Tibial nerve (tissue), 4 donors: Measurements from ENCODE around the gene TAS2R43.

Experiments used
- EP300 ChIP-seq, 2 donors: sonication (generic); formaldehyde crosslinking; IDR thresholded peaks; one replicate each; pipeline ENCODE4 v1.6.1; 2017; ENCODE audit warnings: antibody characterized with exemption in 2 of 2, mild to moderate bottlenecking in 1 of 2
- TF ChIP-seq, protein P1 (sequence below), 5 experiments: fragments of 200-600 bp in 3 of 5; fragments of 450-650 bp in 2 of 5; sonication (generic) in 3 of 5; IDR thresholded peaks; one replicate each; pipeline ENCODE4 v1.5.1; 2016 to 2019; ENCODE audit warnings: antibody characterized with exemption in 5 of 5, mild to moderate bottlenecking in 3 of 5, moderate library complexity in 2 of 5

- TF ChIP-seq, protein P1, sequence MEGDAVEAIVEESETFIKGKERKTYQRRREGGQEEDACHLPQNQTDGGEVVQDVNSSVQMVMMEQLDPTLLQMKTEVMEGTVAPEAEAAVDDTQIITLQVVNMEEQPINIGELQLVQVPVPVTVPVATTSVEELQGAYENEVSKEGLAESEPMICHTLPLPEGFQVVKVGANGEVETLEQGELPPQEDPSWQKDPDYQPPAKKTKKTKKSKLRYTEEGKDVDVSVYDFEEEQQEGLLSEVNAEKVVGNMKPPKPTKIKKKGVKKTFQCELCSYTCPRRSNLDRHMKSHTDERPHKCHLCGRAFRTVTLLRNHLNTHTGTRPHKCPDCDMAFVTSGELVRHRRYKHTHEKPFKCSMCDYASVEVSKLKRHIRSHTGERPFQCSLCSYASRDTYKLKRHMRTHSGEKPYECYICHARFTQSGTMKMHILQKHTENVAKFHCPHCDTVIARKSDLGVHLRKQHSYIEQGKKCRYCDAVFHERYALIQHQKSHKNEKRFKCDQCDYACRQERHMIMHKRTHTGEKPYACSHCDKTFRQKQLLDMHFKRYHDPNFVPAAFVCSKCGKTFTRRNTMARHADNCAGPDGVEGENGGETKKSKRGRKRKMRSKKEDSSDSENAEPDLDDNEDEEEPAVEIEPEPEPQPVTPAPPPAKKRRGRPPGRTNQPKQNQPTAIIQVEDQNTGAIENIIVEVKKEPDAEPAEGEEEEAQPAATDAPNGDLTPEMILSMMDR (IDR thresholded peaks at IDR 0.05) = no peak
- no peak for TF ChIP-seq EP300 (IDR thresholded peaks at IDR 0.05)
These were observed 13.9 kb downstream of the TAS2R43 start for GRCh38 chr12:11078246-11078645.
